Skeletal muscle tissue (tissue), 4 donors: ENCODE data around the gene HBQ1. TPM values are rescaled to one million over a fixed set of nuclear protein-coding genes. Genes with fewer than 3 reads are reported as not detected.
A peak's percentile ranks its signal among the peaks of the same experiment; 100 is the strongest.
"Not testable (repeated sequence)": the region's sequence is repeated elsewhere in the genome, so short reads cannot be mapped to it uniquely, and the experiment has no call there.

ENCODE experiments used
- H3K27ac ChIP-seq: one replicate; pipeline ENCODE4 v1.7.0; 2013; ENCODE audit warnings: mild to moderate bottlenecking, low read depth, low read length, inconsistent platforms
- H3K27me3 ChIP-seq, 3 donors: one replicate each; pipeline ENCODE4 v1.7.0; 2013; ENCODE audit warnings: low read length in 3 of 3; ENCODE audit not compliant: control insufficient read depth in 3 of 3, insufficient read depth in 3 of 3
- H3K36me3 ChIP-seq, 3 donors: one replicate each; pipeline ENCODE4 v1.7.0; 2013; ENCODE audit warnings: low read length in 3 of 3; ENCODE audit not compliant: control insufficient read depth in 3 of 3, insufficient read depth in 3 of 3
- H3K4me1 ChIP-seq, 3 donors: one replicate each; pipeline ENCODE4 v1.7.0; 2013; ENCODE audit warnings: low read length in 3 of 3, mild to moderate bottlenecking in 3 of 3; ENCODE audit not compliant: control insufficient read depth in 3 of 3, insufficient read depth in 3 of 3
- H3K4me3 ChIP-seq, 3 donors: one replicate each; pipeline ENCODE4 v1.7.0; 2013; ENCODE audit warnings: low read length in 3 of 3
- H3K9ac ChIP-seq, 3 donors: one replicate each; pipeline ENCODE4 v1.7.0; 2013; ENCODE audit warnings: low read length in 3 of 3, mild to moderate bottlenecking in 3 of 3, moderate library complexity in 2 of 3, low read depth in 1 of 3
- H3K9me3 ChIP-seq, 3 donors: one replicate each; pipeline ENCODE4 v1.7.0; 2013; ENCODE audit warnings: low read length in 3 of 3; ENCODE audit not compliant: control insufficient read depth in 3 of 3
- total RNA-seq: library from RNA; depleted of rRNA; stranded (reverse); fragments of >200 nt; gene quantifications from one replicate; pipeline ENCODE4 v1.2.3, GENCODE V29; 2014
- donor health status: Osteomylitis.

The HBQ1 gene
- total RNA-seq, 1 donor from 2014 or later, result 14.1 TPM

GRCh38 chr16:159136-159849, 21.0 kb upstream of the HBQ1 start:
- peaks cover 4 to 8% (median 7%) of the 10 kb centered on the region in 3 donors for H3K4me1 ChIP-seq
- no peak overlapping the region for H3K4me3 ChIP-seq
- H3K27me3 ChIP-seq, result peaks cover 11 to 32% (median 28%) of the 10 kb centered on the region in 3 donors
- no peaks in the 10 kb centered on the region for H3K36me3 ChIP-seq
- H3K9ac ChIP-seq, result no peak overlapping the region
- no peaks in the 10 kb centered on the region for H3K9me3 ChIP-seq
- no peak overlapping the region for H3K27ac ChIP-seq

GRCh38 chr16:160242-160641, 20.0 kb upstream of the HBQ1 start:
- H3K9ac ChIP-seq, H3K27ac ChIP-seq, H3K4me3 ChIP-seq, H3K9me3 ChIP-seq, H3K4me1 ChIP-seq, H3K36me3 ChIP-seq: not testable (repeated sequence)
- peaks cover 9 to 27% (median 23%) of the 10 kb centered on the region in 3 donors for H3K27me3 ChIP-seq

GRCh38 chr16:160691-161190, 19.5 kb upstream of the HBQ1 start:
- peaks cover 14 to 30% (median 25%) of the 10 kb centered on the region in 3 donors for H3K27me3 ChIP-seq
- H3K36me3 ChIP-seq, result no peaks in the 10 kb centered on the region
- H3K9me3 ChIP-seq, result no peaks in the 10 kb centered on the region
- no peak overlapping the region for H3K4me3 ChIP-seq
- H3K4me1 ChIP-seq, result peaks cover 7 to 8% (median 7%) of the 10 kb centered on the region in 3 donors
- H3K9ac ChIP-seq, result no peak overlapping the region
- H3K27ac ChIP-seq, result no peak overlapping the region

GRCh38 chr16:162271-162991, 17.8 kb upstream of the HBQ1 start:
- Histone ChIP-seq H3K9ac (no peak overlapping the region), H3K4me1 (peaks cover 16 to 23% (median 21%) of the 10 kb centered on the region in 3 donors), H3K36me3 (no peaks in the 10 kb centered on the region), H3K4me3 (no peak overlapping the region), H3K9me3 (no peaks in the 10 kb centered on the region), H3K27ac (no peak overlapping the region), H3K27me3 (peaks cover 25 to 38% (median 34%) of the 10 kb centered on the region in 3 donors)

- H3K27me3 ChIP-seq, result peaks cover 33 to 44% (median 41%) of the 10 kb centered on the region in 3 donors
- H3K9ac ChIP-seq, H3K36me3 ChIP-seq, H3K4me3 ChIP-seq, H3K9me3 ChIP-seq, H3K27ac ChIP-seq: not testable (repeated sequence)
- H3K4me1 ChIP-seq, result peaks cover 16 to 23% (median 21%) of the 10 kb centered on the region in 3 donors
Observed at GRCh38 chr16:163139-163538, 17.1 kb upstream of the HBQ1 start.

GRCh38 chr16:163696-164095, 16.6 kb upstream of the HBQ1 start:
- Histone ChIP-seq H3K27me3 (peaks cover 38 to 50% (median 46%) of the 10 kb centered on the region in 3 donors), H3K4me1 (peaks cover 16 to 23% (median 21%) of the 10 kb centered on the region in 3 donors)
- not testable (repeated sequence) for H3K27ac ChIP-seq, H3K9me3 ChIP-seq, H3K36me3 ChIP-seq, H3K9ac ChIP-seq, H3K4me3 ChIP-seq

- not testable (repeated sequence) for H3K9ac ChIP-seq, H3K36me3 ChIP-seq, H3K27ac ChIP-seq, H3K9me3 ChIP-seq, H3K4me3 ChIP-seq
- Histone ChIP-seq H3K27me3 (peaks cover 44 to 52% (median 51%) of the 10 kb centered on the region in 3 donors), H3K4me1 (peaks cover 16 to 23% (median 21%) of the 10 kb centered on the region in 3 donors)
Observed at GRCh38 chr16:164134-164823, 16.0 kb upstream of the HBQ1 start.

- no peak overlapping the region for H3K9ac ChIP-seq
- H3K27me3 ChIP-seq, result peaks cover 47 to 54% (median 50%) of the 10 kb centered on the region in 3 donors
- peaks cover 16 to 23% (median 21%) of the 10 kb centered on the region in 3 donors for H3K4me1 ChIP-seq
- peak overlapping the region in 2 of 3 donors; percentile 41 to 46 for H3K4me3 ChIP-seq
- no peaks in the 10 kb centered on the region for H3K36me3 ChIP-seq
- H3K27ac ChIP-seq, result no peak overlapping the region
- no peaks in the 10 kb centered on the region for H3K9me3 ChIP-seq
Observed at GRCh38 chr16:164827-165538, 15.3 kb upstream of the HBQ1 start.

GRCh38 chr16:165539-166374, 14.5 kb upstream of the HBQ1 start, which contains the start of gene HBM:
Gene HBM, plus strand, starts transcription at chr16:165978. Its CDS starts 20 bp downstream, at chr16:165998.
- Histone ChIP-seq H3K27ac (no peak within 1 kb of the TSS), H3K27me3 (peaks cover 51 to 61% (median 54%) of the 10 kb centered on the region in 3 donors), H3K9me3 (no peaks in the 10 kb centered on the region), H3K36me3 (no peaks in the 10 kb centered on the region), H3K4me3 (peak within 1 kb of the TSS in 2 of 3 donors; percentile 41 to 46), H3K9ac (peak within 1 kb of the TSS in 1 of 3 donors; percentile 16), H3K4me1 (peaks cover 16 to 23% (median 21%) of the 10 kb centered on the region in 3 donors)
